Epithelial cell of prostate (primary cell): ENCODE results near the gene SRGAP2C.
"Not testable (repeated sequence)": the region's sequence is repeated elsewhere in the genome, so short reads cannot be mapped to it uniquely, and the experiment has no call there.

Source experiments
- DNase-seq: peaks from one replicate; pipeline ENCODE4 v3.0.0-alpha.2; 2011; ENCODE audit warnings: low read depth, low spot score
- H3K27ac ChIP-seq: fragments of 450-650 bp; 2 replicates; pipeline ENCODE4 v1.5.1; 2017; ENCODE audit warnings: mild to moderate bottlenecking

The SRGAP2C gene

GRCh38 chr1:121362234-121362883, 177.6 kb downstream of the SRGAP2C start:
- not testable (repeated sequence) for H3K27ac ChIP-seq, DNase-seq

DNA sequence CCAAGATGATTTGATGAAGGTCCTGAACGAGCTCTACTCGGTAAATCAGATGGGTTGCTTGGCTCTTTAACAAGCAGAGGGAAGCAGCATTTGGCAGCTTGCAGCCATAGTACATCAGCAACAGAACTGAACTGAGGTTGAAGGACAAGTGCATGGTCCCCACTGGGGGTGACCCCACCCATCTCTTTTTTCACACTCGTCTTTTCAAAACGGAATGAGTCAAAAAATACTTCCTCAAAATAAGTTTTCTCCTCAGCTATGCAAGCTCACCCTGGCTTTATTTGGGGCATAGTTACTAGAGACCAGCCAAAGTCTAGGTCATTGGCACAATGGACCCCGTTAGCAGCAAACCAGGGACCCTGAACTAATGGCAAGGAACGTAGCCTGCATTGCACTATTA, 180.5 kb downstream of the SRGAP2C start:
- not testable (repeated sequence) for H3K27ac ChIP-seq, DNase-seq

- H3K27ac ChIP-seq, DNase-seq: not testable (repeated sequence)
Observed at GRCh38 chr1:121365723-121366122, 180.9 kb downstream of the SRGAP2C start.

DNA sequence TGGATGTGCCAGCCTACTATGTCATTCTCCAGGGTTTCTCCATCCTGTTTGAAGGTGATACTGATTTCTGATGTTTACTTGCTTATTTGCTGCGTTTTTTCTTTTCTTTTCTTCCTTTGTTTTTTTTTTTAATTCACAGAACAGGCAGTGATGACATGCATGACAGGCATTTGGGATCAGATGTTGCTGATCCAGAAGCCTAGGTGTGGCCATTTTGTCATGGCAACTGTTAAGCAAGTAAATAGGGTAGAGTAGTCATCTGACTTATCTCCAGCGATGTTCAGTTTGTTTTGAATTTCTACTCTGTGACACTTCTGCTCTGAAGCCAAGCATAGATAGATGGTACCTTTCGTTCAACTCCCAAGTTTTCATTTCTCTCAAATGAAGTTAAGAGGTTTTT, 181.4 kb downstream of the SRGAP2C start:
- not testable (repeated sequence) for H3K27ac ChIP-seq, DNase-seq

DNA sequence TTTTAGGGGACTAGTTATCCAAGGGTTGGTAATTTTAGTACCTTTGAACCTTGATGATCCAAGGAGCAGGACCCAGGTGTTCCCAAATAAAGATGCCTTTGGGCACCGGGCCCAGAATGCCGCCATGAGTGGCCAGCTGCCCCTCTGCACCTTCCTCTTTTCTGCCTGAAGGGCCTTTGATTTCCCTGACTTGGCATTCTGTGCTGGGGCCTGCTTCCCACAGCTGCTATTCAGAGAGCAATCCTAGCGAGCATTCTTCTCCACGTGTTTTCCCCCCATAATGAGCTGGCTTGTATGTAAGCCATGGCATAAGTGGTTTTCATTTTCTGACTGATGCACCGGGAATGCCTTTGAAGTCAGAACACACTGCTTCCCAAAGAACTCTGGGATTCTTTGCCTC, 184.1 kb downstream of the SRGAP2C start:
- DNase-seq, H3K27ac ChIP-seq: not testable (repeated sequence)

DNA sequence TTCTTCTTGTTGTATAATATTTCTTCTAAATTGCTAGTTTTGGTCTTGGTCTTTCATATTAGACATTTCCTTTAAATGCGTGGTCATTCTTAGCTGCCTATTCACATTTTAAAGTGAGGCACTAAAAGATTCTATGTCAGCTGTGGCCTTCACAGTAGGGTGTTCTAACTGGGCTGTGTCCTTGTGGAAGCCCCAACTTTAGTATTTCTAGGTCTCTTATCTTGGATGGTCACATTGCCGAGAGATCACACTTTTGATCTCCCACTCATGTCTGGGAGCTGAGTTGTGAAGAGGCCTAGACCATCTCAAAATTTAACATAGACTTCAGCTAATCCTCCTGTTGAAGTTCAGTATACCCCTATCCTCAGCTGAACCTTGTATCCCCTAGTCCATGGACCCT, 185.2 kb downstream of the SRGAP2C start:
- DNase-seq, H3K27ac ChIP-seq: not testable (repeated sequence)

GRCh38 chr1:121374851-121375367, 190.1 kb downstream of the SRGAP2C start:
- DNase-seq = not testable (repeated sequence)

DNA sequence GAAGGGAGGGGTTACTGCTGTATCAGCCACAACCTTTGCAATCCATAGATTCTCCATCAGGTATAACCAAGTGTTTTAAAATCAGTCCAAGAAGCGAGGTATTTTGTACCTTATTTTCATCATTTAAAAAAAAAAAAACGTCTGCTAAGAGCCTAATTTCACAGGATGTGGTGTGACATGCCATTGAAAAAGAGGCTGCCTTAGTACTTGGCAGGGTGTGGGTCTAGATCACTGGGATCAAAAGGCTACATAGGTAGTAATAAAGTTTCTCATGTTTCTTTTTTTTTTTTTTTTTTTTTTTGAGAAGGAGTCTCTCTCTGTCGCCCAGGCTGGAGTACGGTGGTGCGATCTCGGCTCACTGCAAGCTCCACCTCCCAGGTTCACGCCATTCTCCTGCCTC, 192.2 kb downstream of the SRGAP2C start:
- not testable (repeated sequence) for DNase-seq, H3K27ac ChIP-seq

More at GRCh38 chr1:121374851-121375367, 190.1 kb downstream of the SRGAP2C start:
- not testable (repeated sequence) for H3K27ac ChIP-seq

- DNase-seq = not testable (repeated sequence)
Observed at GRCh38 chr1:121378757-121379156, 194.0 kb downstream of the SRGAP2C start.

GRCh38 chr1:121384754-121385153, 200.0 kb downstream of the SRGAP2C start:
- not testable (repeated sequence) for DNase-seq

More at GRCh38 chr1:121378757-121379156, 194.0 kb downstream of the SRGAP2C start:
- H3K27ac ChIP-seq = not testable (repeated sequence)

DNA sequence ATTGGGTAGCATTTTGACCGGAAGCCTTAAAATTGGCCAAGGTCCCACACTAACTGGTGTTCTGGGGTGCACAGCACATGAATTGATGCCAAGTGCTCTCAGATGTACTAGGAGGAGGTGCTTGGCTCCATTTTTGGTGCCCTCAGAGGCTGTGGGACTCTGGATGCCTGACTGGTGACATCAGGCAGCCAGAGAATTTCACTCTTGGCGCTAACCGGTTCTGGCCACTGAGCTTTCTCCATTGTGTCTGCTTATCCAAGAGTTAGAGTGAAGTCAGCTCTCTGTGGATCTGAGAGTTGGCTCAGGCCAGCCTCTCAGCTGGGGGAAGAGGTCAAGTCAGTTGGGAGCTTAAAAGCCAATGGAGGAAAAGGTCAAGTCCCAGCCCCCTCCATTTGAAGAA, 200.4 kb downstream of the SRGAP2C start:
- not testable (repeated sequence) for DNase-seq, H3K27ac ChIP-seq

More at GRCh38 chr1:121384754-121385153, 200.0 kb downstream of the SRGAP2C start:
- not testable (repeated sequence) for H3K27ac ChIP-seq

DNA sequence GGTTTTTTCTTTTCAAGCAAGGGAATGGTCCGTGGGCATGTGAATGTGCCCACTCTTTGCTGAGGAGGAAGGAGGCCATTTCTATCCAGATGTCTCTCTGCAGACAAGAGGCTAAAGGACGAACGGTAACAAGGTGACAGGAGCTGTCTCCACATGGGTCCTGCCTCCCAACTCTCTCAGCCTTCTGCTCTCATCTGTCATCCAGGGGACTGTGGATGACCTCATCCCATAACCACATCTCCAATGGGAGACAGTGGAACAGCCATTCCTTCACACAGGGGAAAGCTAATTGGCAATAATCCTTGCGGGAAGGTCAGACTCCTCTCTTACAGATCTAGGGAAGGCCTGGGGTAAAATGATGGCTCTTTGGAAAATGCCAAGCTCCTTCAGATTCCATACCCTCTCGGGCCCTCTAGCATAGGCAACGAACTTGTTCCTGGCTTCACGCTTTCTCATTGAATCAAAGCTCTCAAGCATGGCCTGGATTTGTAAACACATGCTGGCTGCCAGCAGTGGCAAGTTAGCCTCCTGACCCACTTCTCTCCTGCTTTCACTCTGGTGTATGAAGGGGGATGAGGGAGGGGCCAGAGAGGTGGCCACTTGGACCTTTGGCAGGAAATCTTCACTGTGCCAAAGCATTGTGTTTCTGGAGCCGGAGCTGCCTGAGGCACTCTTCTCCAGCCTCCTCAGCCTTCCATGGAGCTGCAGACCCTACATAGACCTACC, 201.0 kb downstream of the SRGAP2C start:
- not testable (repeated sequence) for DNase-seq, H3K27ac ChIP-seq

GRCh38 chr1:121386319-121386948, 201.7 kb downstream of the SRGAP2C start:
- not testable (repeated sequence) for DNase-seq, H3K27ac ChIP-seq

GRCh38 chr1:121389895-121390560, 205.3 kb downstream of the SRGAP2C start:
- not testable (repeated sequence) for H3K27ac ChIP-seq, DNase-seq

GRCh38 chr1:121392130-121392529, 207.4 kb downstream of the SRGAP2C start:
- not testable (repeated sequence) for DNase-seq, H3K27ac ChIP-seq

DNA sequence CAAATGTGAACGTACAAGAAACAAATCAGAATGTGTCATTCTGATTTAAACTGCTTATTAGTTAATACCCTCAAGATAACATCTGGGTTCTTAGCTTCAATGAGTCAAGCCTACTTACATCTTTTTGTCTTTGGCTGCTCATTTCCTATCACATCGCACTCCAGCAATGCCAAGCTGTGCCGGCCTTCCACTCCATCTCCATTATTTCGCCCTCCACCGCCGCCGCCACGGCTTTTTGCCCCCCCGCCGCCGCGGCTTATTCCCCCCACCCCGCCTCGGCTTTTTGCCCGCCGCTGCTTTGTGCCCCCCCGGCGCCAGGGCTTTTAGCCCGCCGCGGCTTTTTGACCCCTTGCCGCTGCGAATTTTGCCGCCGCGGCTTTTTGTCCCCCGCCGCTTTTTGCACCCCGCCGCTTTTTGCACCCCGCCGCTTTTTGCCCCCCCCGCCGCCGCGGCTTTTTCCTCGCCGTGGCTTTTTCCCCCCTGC, 211.0 kb downstream of the SRGAP2C start:
- not testable (repeated sequence) for DNase-seq, H3K27ac ChIP-seq

DNA sequence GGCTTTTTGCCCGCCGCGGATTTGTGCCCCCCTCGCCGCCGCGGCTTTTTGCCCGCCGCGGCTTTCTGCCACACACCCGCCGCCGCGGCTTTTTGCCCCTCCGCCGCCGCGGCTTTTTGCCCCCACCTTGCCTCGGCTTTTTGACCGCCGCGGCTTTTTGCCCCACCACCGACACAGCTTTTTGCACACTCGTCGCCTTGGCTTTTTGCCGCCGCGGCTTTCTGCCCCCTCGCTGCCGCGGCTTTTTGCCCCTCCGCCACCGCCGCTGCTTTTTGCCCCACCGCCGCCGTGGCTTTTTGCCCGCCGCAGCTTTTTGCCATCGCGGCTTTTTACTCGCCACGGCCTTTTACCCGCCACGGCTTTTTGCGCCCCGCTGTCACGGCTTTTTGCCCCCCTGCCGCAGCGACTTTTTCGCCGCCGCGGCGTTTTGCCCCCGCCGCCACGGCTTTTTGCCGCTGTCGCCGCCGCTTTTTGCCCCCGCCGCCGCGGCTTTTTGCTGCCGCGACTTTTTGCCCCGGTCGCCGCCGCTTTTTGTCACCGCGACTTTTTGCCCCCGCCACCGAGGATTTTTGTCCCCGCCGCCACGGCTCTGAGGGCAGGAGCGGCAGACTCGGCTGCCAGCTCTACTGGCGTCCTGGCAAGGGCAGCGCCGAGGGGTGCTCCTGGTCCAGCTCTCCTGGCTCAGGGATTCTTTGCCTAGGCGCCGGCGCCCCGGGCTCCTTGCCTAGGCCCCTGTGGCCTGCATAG, 211.7 kb downstream of the SRGAP2C start:
- H3K27ac ChIP-seq, DNase-seq: not testable (repeated sequence)

- not testable (repeated sequence) for H3K27ac ChIP-seq, DNase-seq
Observed at GRCh38 chr1:121397101-121397500, 212.3 kb downstream of the SRGAP2C start.

GRCh38 chr1:121399193-121399592, 214.4 kb downstream of the SRGAP2C start:
- DNase-seq = not testable (repeated sequence)

More at GRCh38 chr1:121399193-121399592, 214.4 kb downstream of the SRGAP2C start:
- H3K27ac ChIP-seq = not testable (repeated sequence)
